ENCODE data around the gene THAP4. TPM values are rescaled to one million over a fixed set of nuclear protein-coding genes. Genes with fewer than 3 reads are reported as not detected.

THAP4 gene
- polyA plus RNA-seq, 4 donors, result 35.4 to 101 (median 71.5) TPM

DNA sequence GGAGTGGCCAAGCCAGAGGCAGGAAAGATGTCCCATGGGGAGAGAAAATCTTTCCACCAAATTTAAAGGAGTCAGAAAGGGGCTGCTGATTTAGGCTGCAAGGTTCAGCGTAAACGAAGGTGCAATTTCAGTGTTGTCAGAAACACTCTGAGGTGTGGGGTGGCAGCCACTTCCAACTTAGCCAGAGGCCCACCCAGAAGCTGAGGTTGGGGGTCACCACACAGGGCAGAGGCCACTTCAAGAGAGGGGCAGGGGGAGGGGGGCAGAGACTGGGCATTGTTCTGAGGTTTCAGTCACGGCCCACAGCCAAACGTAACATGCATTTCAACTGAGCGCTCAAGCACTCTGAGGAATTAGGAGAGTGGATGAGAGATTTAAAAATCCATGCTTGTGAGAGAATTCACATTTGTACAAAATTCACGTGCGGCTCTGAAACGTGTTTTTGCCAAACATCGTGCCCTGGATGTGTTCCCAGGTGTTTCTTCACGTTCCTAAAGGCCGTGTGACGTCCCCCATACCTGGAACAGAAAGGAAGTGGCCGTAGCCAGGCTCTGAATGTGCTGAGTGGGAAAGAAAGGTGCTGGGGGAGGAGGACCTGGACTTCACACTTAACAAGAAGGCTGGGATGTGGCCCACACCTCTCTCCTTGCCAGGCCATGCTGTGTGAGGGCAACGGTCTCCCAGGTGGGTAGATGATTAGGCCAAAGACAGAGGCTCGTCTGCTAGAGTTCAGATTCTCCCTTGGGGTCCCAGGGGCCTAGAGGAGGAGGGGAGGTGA lies 97.9 kb downstream of the THAP4 start:
- Histone ChIP-seq H3K27me3 (ENCODE audit: control insufficient read depth in 3 of 3, insufficient read depth in 3 of 3, low read length in 3 of 3) (peaks cover 0 to 30% (median 2%) of the 10 kb centered on the region in 3 donors), H3K27ac (ENCODE audit: low read depth in 1 of 3, low read length in 2 of 3) (no peak overlapping the region), H3K4me3 (ENCODE audit: low read depth in 1 of 3, low read length in 3 of 3) (no peak overlapping the region), H3K9me3 (ENCODE audit: control insufficient read depth in 2 of 2, insufficient read depth in 1 of 2, low read depth in 1 of 2, low read length in 1 of 2) (peaks cover 0 to 3% of the 10 kb centered on the region in 2 donors), H3K4me1 (ENCODE audit: control insufficient read depth in 3 of 3, insufficient read depth in 2 of 3, low read depth in 1 of 3, low read length in 2 of 3) (peaks cover 0 to 4% (median 0%) of the 10 kb centered on the region in 3 donors), H3K36me3 (ENCODE audit: control insufficient read depth in 3 of 3, insufficient read depth in 2 of 3, low read depth in 1 of 3, low read length in 3 of 3) (no peaks in the 10 kb centered on the region)
- FAIRE-seq (no peak), DNase-seq (no peak)
- 82 to 89% (median 86%) methylated on average over 15 of the region's 15 CpGs for WGBS, 3 donors

DNA sequence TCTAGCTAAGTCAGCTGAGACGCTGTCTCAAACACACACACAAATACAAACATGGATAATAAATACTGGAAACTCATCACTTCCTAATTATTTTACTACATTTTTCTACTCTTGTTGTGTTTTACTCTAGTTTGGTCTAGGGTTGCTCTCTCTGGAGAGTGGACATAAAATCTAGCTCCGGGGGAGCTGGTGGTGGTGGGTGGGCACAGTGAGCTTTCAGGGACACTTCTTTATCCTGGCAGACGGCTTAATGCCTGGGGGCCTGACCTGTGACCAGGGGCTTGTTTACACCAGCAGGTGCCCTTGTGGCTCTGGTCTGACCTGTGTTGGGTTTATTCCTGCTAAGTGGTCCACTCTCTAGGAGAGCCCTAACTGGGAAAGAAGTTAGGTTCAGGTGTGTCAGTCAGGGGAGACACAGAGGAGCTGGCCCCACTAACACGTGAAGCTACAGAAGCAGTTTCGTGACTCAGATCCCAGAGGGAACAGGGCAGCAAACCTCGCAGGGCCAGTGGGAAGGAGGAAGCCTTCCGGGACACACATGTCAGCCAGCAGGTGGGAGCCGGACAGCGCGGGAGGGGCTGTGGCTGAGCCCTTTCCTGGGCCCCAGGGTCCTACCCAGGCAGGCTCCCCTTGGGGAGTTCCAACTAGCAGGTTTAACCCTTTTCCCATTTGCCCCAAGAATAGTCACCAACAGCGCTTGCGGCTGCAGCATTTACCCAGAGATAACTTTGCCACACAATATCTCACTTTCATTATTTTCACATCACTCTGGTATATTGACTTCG lies 100.9 kb downstream of the THAP4 start:
- Histone ChIP-seq H3K27me3 (ENCODE audit: control insufficient read depth in 3 of 3, insufficient read depth in 3 of 3, low read length in 3 of 3) (peaks cover 0 to 10% (median 2%) of the 10 kb centered on the region in 3 donors), H3K4me3 (ENCODE audit: low read depth in 1 of 3, low read length in 3 of 3) (no peak overlapping the region), H3K4me1 (ENCODE audit: control insufficient read depth in 3 of 3, insufficient read depth in 2 of 3, low read depth in 1 of 3, low read length in 2 of 3) (no peaks in the 10 kb centered on the region), H3K36me3 (ENCODE audit: control insufficient read depth in 3 of 3, insufficient read depth in 2 of 3, low read depth in 1 of 3, low read length in 3 of 3) (no peaks in the 10 kb centered on the region), H3K9me3 (ENCODE audit: control insufficient read depth in 2 of 2, insufficient read depth in 1 of 2, low read depth in 1 of 2, low read length in 1 of 2) (no peaks in the 10 kb centered on the region), H3K27ac (ENCODE audit: low read depth in 1 of 3, low read length in 2 of 3) (no peak overlapping the region)
- 52 to 57% (median 54%) methylated on average over 13 of the region's 13 CpGs for WGBS, 3 donors
- FAIRE-seq (no peak), DNase-seq (no peak)

DNA sequence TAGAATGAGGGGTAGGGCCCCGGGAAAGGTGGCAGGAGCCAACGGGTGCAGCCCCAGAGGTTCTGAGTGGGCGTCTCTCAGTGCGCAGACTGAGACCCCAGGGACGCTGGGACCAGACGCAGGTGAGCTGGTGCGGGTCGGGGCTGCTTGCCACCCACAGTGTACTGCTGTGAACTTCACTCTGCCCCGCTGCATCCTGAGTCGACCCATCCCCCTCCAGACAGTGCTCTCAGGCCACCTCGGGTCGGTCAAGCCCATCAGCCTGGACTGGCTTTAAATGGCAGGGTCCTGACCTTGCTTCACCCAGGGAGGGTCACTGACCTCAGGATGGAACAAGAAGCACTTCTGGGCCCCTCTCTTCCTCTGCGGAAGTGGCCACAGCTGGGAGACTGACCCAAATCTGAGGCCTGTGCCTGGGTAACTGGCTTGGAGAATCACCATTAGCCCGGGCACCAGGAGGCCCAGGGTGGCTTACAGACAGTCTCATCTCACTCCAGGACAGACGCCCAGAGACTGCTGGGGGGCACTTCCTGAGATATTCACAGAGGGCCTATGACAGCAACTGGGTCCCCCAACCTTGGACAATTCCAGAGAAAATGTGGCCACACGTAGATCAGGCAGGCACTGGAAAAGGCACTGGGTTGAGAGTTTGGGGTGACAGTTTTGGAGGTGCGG lies 102.1 kb downstream of the THAP4 start:
- FAIRE-seq (no peak), DNase-seq (no peak)
- Histone ChIP-seq H3K36me3 (ENCODE audit: control insufficient read depth in 3 of 3, insufficient read depth in 2 of 3, low read depth in 1 of 3, low read length in 3 of 3) (no peaks in the 10 kb centered on the region), H3K9me3 (ENCODE audit: control insufficient read depth in 2 of 2, insufficient read depth in 1 of 2, low read depth in 1 of 2, low read length in 1 of 2) (no peaks in the 10 kb centered on the region), H3K27ac (ENCODE audit: low read depth in 1 of 3, low read length in 2 of 3) (no peak overlapping the region), H3K4me3 (ENCODE audit: low read depth in 1 of 3, low read length in 3 of 3) (no peak overlapping the region), H3K27me3 (ENCODE audit: control insufficient read depth in 3 of 3, insufficient read depth in 3 of 3, low read length in 3 of 3) (peaks cover 0 to 9% (median 2%) of the 10 kb centered on the region in 3 donors), H3K4me1 (ENCODE audit: control insufficient read depth in 3 of 3, insufficient read depth in 2 of 3, low read depth in 1 of 3, low read length in 2 of 3) (no peaks in the 10 kb centered on the region)
- 81 to 90% (median 84%) methylated on average over 16 to 17 of the region's 17 CpGs for WGBS, 3 donors

Other genes with a start within 250 kb of the THAP4 start
- 100 to 1,000 TPM; 122 to 190 (median 150) TPM for gene STK25, start 128.6 kb downstream of the THAP4 start, polyA plus RNA-seq
- 10 to 100 TPM in 2 of 4 donors, 1 to 10 TPM in 2; 4.5 to 15.5 (median 9.9) TPM for gene BOK, start 78.4 kb downstream of the THAP4 start, polyA plus RNA-seq
- 100 to 1,000 TPM in 1 of 4 donors, 10 to 100 TPM in 3; 44.2 to 196 (median 85.0) TPM for gene ATG4B, start 535 bp upstream of the THAP4 start, polyA plus RNA-seq
- gene DTYMK, start 49.7 kb upstream of the THAP4 start, polyA plus RNA-seq, result 10 to 100 TPM; 14.3 to 59.3 (median 19.1) TPM
- gene ING5, start 64.9 kb upstream of the THAP4 start, polyA plus RNA-seq, result 10 to 100 TPM; 20.3 to 44.5 (median 35.4) TPM
- gene D2HGDH, start 97.5 kb upstream of the THAP4 start, polyA plus RNA-seq, result 10 to 100 TPM; 19.6 to 57.5 (median 33.5) TPM
- gene GAL3ST2, start 139.7 kb upstream of the THAP4 start, polyA plus RNA-seq, result under 1 TPM in 2 of 4 donors, not detected in 2; 0.03 to 0.04 TPM
- gene NEU4, start 172.0 kb upstream of the THAP4 start, polyA plus RNA-seq, result 100 to 1,000 TPM in 1 of 4 donors, 10 to 100 TPM in 1, 1 to 10 TPM in 1, under 1 TPM in 1; 0.65 to 102 (median 42.8) TPM
- 1 to 10 TPM in 1 of 4 donors, under 1 TPM in 2, not detected in 1; 0.27 to 1.2 (median 0.27) TPM for gene PDCD1, start 221.7 kb upstream of the THAP4 start, polyA plus RNA-seq
- gene RTP5, start 232.6 kb upstream of the THAP4 start, polyA plus RNA-seq, result under 1 TPM in 1 of 4 donors, not detected in 3; 0.04 TPM